AG09319 (cell line): ENCODE data around the gene ITM2C.

Experiments
- DNase-seq: peaks from one replicate; pipeline ENCODE4 v3.0.0-alpha.2; 2010; ENCODE audit warnings: low read depth; ENCODE audit errors: extremely low read depth
- TF ChIP-seq, protein P1 (sequence below): IDR thresholded peaks from 2 replicates; pipeline ENCODE4 v1.5.1; 2011; ENCODE audit warnings: low read depth, mild to moderate bottlenecking, inconsistent platforms, low read length, moderate library complexity

Gene ITM2C

DNA sequence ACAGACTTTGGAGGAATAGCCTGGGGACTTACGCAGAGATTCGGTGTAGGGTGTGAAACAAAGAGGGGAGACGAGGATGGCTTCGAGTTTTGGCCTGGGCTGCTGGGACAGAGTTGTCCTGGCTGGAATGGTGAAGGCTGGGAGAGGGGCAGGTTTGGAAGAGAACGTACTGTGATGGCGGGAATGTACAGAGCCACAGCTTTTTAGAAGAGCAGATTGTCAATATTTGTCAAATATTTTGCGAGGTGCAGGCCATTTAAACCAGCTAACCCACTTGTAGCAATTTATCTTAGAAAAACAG, 14.4 kb upstream of the ITM2C start:
- DNase-seq = no peak
- TF ChIP-seq, protein P1, sequence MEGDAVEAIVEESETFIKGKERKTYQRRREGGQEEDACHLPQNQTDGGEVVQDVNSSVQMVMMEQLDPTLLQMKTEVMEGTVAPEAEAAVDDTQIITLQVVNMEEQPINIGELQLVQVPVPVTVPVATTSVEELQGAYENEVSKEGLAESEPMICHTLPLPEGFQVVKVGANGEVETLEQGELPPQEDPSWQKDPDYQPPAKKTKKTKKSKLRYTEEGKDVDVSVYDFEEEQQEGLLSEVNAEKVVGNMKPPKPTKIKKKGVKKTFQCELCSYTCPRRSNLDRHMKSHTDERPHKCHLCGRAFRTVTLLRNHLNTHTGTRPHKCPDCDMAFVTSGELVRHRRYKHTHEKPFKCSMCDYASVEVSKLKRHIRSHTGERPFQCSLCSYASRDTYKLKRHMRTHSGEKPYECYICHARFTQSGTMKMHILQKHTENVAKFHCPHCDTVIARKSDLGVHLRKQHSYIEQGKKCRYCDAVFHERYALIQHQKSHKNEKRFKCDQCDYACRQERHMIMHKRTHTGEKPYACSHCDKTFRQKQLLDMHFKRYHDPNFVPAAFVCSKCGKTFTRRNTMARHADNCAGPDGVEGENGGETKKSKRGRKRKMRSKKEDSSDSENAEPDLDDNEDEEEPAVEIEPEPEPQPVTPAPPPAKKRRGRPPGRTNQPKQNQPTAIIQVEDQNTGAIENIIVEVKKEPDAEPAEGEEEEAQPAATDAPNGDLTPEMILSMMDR = no peak

DNA sequence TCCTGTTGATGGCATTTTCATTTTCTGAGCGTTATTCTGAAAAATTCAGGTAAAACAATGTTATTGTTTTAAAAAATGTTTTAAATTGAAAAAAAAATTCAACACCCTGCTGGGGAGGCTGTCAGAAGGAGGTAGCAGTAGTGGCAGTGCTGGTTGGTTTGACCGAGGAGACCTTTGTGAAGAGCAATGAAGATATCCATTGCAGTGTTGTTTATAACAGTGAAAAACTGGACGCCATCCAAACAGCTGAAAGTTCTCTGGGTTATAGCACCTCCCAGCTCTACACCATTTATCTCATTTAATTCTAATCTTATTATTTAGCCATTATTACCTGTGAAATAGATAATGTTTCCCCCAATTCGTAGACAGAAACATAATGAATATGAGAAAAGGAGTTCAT, 12.6 kb upstream of the ITM2C start:
- no peak for DNase-seq
- TF ChIP-seq, protein P1 = no peak

DNA sequence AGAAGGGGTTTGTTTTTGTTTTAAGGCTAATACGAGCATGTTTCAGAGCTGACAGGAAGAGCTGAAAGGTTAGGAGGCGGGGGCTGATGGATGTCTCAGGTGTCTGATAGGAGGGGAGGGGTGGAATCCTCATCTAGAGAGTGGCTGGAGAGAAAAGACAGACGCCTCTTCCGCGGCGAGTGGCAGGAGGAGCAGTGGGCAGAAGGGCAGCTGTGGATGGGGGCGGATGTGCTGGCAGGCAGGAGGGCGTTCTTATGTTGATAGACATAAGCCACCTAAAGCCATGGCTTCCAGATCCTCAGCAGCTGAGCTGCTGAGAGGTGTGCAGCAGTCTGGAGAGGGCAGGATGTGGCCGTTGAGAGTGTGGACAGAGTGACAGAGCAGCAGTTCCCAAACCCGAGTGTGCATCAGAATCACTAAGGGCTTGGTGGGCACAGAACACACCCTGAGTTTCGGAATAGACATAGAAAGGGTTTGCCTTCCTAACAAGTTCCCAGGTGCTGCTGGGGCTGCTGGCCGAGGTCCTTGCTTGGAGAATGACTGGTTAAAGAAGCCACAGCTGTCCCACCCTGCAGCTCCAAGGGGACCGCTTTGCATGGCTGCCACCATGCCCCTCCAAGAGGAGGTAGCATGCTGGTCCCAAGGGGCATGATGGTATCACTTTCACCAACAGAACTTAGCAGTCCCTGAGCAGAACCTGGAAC, 3.0 kb upstream of the ITM2C start:
- TF ChIP-seq, protein P1 = no peak
- no peak for DNase-seq

DNA sequence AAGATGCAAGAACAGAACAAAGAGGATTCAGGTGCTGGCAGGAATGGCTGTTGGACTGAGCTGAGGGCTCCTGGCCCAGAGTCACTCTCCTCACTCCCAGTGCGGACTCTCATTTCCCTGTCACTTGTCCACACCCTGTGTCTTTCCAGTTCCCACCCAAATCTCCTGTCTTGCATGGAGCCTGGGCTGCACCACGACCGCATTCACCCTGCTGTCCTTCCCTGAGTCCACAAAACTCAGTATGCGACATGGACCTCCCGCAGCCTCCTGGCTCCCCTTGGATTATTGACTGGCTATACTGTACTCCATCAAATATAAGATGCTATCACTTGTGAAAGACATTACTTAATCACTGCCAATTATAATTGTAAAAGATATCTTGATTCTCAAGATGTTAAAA, 2.5 kb upstream of the ITM2C start:
- TF ChIP-seq, protein P1 = no peak
- DNase-seq = no peak

DNA sequence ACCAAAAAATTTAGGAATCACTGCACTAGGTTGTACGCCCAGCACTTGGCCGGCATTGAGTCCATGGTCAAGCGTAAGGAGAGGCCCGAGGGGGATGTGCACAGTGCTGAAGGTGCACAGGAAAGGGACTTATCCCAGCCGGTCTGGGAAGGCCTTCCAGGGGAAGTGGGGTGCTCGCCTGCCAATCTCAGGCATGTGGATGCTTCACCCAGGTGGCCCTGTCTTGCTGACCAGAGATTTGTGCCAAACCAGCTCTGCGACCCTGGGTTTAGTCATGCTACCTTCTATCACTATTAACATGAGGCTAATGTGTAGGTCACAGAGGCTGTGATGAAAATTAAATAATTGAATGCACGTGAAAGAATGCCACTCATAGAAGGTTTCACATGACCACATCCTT, 1.7 kb upstream of the ITM2C start:
- DNase-seq = no peak
- TF ChIP-seq, protein P1 = no peak

DNA sequence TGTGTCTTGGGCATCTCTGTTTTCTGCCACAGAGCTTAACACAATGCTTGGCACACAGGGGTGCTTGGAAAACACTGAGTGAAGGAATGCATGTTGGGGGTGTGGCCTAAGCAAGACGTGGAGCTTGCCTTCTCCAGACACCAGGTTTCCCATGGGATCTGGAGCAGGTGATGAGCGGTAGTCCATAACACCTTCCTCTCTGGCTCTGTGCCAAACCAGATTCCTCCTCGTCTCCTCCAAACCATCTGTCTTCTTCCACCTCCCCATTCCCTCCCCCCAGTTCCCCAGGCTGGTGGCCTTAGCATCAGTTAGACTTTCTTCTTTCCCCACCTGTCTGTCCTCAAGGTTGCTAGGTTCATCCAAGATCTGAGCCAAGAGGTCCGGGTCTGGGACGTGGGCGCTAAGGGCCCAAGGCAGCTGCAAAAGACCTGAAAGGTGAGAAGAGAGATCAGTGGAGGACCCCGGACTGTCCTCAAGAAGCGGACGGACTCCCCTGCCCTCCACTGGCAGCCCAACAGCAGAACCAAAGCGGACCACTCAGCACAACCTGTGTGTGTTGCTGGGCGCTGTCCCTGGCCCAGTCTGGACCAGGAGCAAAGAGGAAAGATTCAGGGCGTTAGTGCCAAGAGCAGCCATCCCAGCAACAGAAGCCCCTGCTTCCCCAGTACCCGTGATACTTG, 1.2 kb upstream of the ITM2C start:
- TF ChIP-seq, protein P1 = no peak
- no peak for DNase-seq

DNA sequence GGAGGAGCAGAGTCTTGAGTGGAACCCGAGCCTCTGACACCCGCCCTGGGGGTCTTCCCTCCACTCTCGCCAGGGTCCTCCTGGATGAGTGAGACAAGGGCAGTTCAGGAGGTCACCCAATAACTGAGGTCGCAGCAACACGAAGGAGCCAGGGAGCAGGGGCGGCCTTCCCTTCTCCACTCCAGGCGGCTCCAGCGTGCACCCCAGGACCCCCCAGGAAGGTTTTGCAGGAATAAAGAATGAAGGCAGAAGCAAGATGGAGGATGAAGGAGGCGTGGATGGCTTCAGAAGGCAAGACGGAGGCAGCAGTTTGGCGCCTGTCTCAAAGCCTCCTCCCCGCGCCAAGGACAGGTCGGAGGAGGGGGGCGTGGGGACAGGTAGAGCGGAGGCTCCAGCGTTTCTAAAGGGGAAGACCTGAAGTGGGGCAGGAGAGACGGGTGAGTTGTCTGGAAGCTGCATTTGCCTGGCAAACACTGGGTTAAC, 579 bp upstream of the ITM2C start:
- no peak for DNase-seq
- TF ChIP-seq, protein P1 = no peak
